Measurements from ENCODE around the gene MGST2.

GRCh38 chr4:139718833-139719232 is 53.2 kb downstream of the MGST2 start:
- TF ChIP-seq CTCF (IDR thresholded peaks at IDR 0.05; ENCODE audit: low read depth, low read length) (no peak), POLR2A (IDR thresholded peaks at IDR 0.05; ENCODE audit: extremely low read depth, insufficient read length) (no peak), MYC (IDR thresholded peaks at IDR 0.05; ENCODE audit: low read depth, low read length) (no peak)
